ENCODE measurements around the gene METAP2. TPM values are rescaled to one million over a fixed set of nuclear protein-coding genes. Genes with fewer than 3 reads are reported as not detected.

Gene METAP2
- total RNA-seq, 1 experiment from 2014 or later = 112 TPM

DNA sequence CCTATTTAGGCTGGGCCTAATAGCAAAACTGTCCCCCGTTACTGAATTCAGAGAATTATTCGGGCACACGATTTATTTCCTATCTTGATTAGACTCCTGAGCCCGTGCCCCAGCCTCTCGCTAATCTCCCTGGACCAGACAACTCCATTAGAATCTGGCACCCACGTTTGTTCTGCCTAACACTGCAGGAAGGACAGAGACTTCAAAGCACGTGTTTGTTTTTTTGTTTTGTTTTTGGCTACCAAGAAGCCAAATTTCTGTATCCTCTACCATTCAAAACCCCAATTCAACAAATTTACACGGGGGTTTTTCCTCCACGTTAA is 72.5 kb downstream of the METAP2 start (continued):
- TF ChIP-seq ZNF423 (CRISPR knock-in tag; IDR thresholded peaks at IDR 0.05) (no peak), SOX15 (CRISPR knock-in tag; IDR thresholded peaks at IDR 0.05) (no peak), NFATC4 (CRISPR knock-in tag; IDR thresholded peaks at IDR 0.05) (no peak), NR2C2 (CRISPR knock-in tag; IDR thresholded peaks at IDR 0.05) (no peak)

DNA sequence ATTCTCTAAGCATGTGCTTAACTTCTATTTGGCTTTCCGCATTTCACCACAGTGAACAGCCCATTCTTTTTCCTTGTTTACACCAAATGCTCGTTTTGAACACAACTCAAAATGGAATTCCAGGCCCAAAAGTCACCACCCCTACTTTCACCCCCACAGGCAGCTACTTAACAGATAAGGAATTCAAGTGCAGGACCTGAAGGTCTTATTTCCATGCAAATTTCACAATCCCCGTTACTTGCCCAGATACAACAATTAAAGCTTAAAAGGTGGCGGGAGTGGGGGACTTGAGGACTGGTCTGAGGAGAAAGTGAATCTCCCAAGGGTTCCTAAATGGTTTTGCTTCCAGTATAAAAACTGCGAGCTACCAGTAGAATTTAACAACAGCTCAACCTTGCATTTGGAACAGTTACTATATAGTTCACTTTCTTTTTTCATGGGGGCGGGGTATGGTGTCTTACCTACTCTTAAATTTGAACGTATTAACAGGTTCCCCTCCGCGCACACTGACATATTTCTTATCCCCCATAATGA is 73.6 kb downstream of the METAP2 start:
- Mint-ChIP-seq H3K27me3 (ENCODE audit: low read depth) (no peaks in the 10 kb centered on the region), H3K27ac (peak overlapping the region; percentile 91), H3K4me1 (peaks cover 43% of the 10 kb centered on the region), H3K4me3 (peak overlapping the region; percentile 91), H3K36me3 (peaks cover 13% of the 10 kb centered on the region), H3K9me3 (0 out of 2 replicates have a peak, but pooled peaks cover 4% of the 10 kb centered on the region)
- peak; percentile 3; the same call in 1 of the 2 replicates for ATAC-seq
- no peak for DNase-seq (ENCODE audit: low spot score)
- ChIA-PET POLR2A (interaction anchor here (0.7 to 1.8 kb wide), 4 partner anchors 16 to 330 kb away, joined by 3 to 8 read pairs (median 4); partner anchors contain the start of genes FGD6, METAP2 and VEZT), CTCF (interaction anchor here (1.1 to 1.8 kb wide), 3 partner anchors 13 to 32 kb away, joined by 3 to 11 read pairs (median 9); no protein-coding TSS in a partner anchor)
- no peak for TF ChIP-seq SMAD4 (CRISPR knock-in tag; IDR thresholded peaks at IDR 0.05)
- TF ChIP-seq, protein P1, sequence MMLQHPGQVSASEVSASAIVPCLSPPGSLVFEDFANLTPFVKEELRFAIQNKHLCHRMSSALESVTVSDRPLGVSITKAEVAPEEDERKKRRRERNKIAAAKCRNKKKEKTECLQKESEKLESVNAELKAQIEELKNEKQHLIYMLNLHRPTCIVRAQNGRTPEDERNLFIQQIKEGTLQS (CRISPR knock-in tag; conservative IDR thresholded peaks at IDR 0.05) = no peak
- TF ChIP-seq, protein P2, sequence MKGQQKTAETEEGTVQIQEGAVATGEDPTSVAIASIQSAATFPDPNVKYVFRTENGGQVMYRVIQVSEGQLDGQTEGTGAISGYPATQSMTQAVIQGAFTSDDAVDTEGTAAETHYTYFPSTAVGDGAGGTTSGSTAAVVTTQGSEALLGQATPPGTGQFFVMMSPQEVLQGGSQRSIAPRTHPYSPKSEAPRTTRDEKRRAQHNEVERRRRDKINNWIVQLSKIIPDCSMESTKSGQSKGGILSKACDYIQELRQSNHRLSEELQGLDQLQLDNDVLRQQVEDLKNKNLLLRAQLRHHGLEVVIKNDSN (CRISPR knock-in tag; IDR thresholded peaks at IDR 0.05) = no peak
- TF ChIP-seq MXD4 (CRISPR knock-in tag; IDR thresholded peaks at IDR 0.05; ENCODE audit: borderline replicate concordance) = no peak
- no peak for TF ChIP-seq FOXP1 (CRISPR knock-in tag; IDR thresholded peaks at IDR 0.05; ENCODE audit: borderline replicate concordance)
- TF ChIP-seq ESRRA (CRISPR knock-in tag; IDR thresholded peaks at IDR 0.05; ENCODE audit: borderline replicate concordance) = no peak
- no peak for TF ChIP-seq NR2C2 (CRISPR knock-in tag; IDR thresholded peaks at IDR 0.05)
- TF ChIP-seq, protein P3, sequence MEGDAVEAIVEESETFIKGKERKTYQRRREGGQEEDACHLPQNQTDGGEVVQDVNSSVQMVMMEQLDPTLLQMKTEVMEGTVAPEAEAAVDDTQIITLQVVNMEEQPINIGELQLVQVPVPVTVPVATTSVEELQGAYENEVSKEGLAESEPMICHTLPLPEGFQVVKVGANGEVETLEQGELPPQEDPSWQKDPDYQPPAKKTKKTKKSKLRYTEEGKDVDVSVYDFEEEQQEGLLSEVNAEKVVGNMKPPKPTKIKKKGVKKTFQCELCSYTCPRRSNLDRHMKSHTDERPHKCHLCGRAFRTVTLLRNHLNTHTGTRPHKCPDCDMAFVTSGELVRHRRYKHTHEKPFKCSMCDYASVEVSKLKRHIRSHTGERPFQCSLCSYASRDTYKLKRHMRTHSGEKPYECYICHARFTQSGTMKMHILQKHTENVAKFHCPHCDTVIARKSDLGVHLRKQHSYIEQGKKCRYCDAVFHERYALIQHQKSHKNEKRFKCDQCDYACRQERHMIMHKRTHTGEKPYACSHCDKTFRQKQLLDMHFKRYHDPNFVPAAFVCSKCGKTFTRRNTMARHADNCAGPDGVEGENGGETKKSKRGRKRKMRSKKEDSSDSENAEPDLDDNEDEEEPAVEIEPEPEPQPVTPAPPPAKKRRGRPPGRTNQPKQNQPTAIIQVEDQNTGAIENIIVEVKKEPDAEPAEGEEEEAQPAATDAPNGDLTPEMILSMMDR (IDR thresholded peaks at IDR 0.05) = no peak
- TF ChIP-seq CREM (CRISPR knock-in tag; IDR thresholded peaks at IDR 0.05) = no peak
- TF ChIP-seq, protein P4, sequence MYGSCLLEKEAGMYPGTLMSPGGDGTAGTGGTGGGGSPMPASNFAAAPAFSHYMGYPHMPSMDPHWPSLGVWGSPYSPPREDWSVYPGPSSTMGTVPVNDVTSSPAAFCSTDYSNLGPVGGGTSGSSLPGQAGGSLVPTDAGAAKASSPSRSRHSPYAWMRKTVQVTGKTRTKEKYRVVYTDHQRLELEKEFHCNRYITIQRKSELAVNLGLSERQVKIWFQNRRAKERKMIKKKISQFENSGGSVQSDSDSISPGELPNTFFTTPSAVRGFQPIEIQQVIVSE (CRISPR knock-in tag; IDR thresholded peaks at IDR 0.05; ENCODE audit: borderline replicate concordance) = no peak
- no peak for TF ChIP-seq ZNF671 (CRISPR knock-in tag; IDR thresholded peaks at IDR 0.05)
- TF ChIP-seq PRRX2 (CRISPR knock-in tag; IDR thresholded peaks at IDR 0.05) = no peak
- TF ChIP-seq JAZF1 (CRISPR knock-in tag; IDR thresholded peaks at IDR 0.05) = no peak
- TF ChIP-seq, protein P5, sequence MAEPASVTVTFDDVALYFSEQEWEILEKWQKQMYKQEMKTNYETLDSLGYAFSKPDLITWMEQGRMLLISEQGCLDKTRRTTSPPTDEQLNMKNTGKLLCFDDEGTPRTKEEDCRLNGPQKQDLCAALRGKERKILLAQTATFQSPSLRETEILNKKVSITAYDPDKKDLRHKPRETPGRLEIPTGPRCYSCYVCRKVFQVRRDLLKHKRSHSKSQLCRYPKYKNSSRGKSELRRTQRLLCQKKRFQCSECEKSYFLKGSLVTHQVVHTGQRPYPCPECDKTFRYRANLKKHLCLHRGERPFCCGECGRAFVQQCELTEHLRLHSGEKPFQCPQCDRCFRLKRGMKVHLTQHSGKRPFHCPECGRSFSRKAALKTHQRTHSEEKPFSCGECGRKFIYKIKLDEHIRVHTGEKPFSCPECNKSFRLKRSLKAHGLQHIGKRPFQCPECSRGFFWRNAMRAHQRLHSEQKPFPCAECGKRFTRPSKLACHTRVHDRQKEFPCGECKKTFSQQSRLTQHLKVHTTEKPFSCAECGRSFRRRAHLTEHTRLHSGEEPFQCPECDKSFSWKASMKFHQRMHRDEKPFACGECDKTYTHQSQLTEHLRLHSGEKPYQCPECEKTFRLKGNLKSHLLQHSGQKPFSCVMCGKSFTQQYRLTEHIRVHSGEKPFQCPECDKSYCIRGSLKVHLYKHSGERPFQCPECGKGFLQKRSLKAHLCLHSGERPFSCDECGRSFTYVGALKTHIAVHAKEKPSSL (CRISPR knock-in tag; conservative IDR thresholded peaks at IDR 0.05) = no peak
- no peak for TF ChIP-seq SP1 (CRISPR knock-in tag; conservative IDR thresholded peaks at IDR 0.05)

DNA sequence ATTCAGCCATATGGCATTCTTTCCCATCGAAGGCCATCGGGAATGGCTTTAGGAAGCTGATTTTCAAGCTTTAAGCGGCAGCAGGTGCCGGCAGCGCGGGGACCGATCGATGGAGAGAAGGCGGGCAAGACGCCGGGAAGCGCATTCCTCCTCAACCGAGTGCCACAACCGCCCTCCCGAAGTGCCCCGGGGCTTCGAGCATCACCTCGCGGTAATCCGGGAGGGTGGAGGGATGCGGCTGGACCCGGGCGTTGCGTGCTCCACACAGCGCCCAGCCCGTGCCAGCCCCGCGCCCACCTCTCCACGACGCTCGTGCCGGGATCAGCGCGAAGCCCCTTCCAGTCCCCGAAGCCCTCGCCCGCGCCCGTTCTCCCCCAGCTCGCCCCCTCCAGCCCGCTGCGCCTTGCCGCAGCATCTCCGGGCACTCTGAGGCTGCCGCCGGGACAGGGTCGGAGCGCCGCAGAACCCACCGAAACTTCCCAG is 74.1 kb downstream of the METAP2 start:
- H3K4me3 Mint-ChIP-seq = peak overlapping the region; percentile 91
- CTCF ChIA-PET = interaction anchor here (1.1 to 1.8 kb wide), 3 partner anchors 14 to 32 kb away, joined by 3 to 11 read pairs (median 9); no protein-coding TSS in a partner anchor
- peak; percentile 67 for DNase-seq (ENCODE audit: low spot score)
- H3K36me3 Mint-ChIP-seq = peaks cover 13% of the 10 kb centered on the region
- 0 out of 2 replicates have a peak, but pooled peaks cover 4% of the 10 kb centered on the region for H3K9me3 Mint-ChIP-seq
- peak overlapping the region; percentile 91 for H3K27ac Mint-ChIP-seq
- POLR2A ChIA-PET = interaction anchor here (1.0 to 1.8 kb wide), 3 partner anchors 26 to 331 kb away, joined by 3 to 8 read pairs (median 4); partner anchors contain the start of genes FGD6, METAP2 and VEZT
- H3K4me1 Mint-ChIP-seq = peaks cover 48% of the 10 kb centered on the region
- H3K27me3 Mint-ChIP-seq (ENCODE audit: low read depth) = no peaks in the 10 kb centered on the region
- ATAC-seq = peak; percentile 9
- TF ChIP-seq TCF7 (CRISPR knock-in tag; IDR thresholded peaks at IDR 0.05; ENCODE audit: low read depth) = no peak
- TF ChIP-seq, protein P5 (CRISPR knock-in tag; conservative IDR thresholded peaks at IDR 0.05) = no peak
- TF ChIP-seq, protein P6, sequence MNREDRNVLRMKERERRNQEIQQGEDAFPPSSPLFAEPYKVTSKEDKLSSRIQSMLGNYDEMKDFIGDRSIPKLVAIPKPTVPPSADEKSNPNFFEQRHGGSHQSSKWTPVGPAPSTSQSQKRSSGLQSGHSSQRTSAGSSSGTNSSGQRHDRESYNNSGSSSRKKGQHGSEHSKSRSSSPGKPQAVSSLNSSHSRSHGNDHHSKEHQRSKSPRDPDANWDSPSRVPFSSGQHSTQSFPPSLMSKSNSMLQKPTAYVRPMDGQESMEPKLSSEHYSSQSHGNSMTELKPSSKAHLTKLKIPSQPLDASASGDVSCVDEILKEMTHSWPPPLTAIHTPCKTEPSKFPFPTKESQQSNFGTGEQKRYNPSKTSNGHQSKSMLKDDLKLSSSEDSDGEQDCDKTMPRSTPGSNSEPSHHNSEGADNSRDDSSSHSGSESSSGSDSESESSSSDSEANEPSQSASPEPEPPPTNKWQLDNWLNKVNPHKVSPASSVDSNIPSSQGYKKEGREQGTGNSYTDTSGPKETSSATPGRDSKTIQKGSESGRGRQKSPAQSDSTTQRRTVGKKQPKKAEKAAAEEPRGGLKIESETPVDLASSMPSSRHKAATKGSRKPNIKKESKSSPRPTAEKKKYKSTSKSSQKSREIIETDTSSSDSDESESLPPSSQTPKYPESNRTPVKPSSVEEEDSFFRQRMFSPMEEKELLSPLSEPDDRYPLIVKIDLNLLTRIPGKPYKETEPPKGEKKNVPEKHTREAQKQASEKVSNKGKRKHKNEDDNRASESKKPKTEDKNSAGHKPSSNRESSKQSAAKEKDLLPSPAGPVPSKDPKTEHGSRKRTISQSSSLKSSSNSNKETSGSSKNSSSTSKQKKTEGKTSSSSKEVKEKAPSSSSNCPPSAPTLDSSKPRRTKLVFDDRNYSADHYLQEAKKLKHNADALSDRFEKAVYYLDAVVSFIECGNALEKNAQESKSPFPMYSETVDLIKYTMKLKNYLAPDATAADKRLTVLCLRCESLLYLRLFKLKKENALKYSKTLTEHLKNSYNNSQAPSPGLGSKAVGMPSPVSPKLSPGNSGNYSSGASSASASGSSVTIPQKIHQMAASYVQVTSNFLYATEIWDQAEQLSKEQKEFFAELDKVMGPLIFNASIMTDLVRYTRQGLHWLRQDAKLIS (CRISPR knock-in tag; IDR thresholded peaks at IDR 0.05; ENCODE audit: borderline replicate concordance) = no peak
- no peak for TF ChIP-seq NR2C2 (CRISPR knock-in tag; IDR thresholded peaks at IDR 0.05)
- no peak for TF ChIP-seq IRF2 (CRISPR knock-in tag; IDR thresholded peaks at IDR 0.05; ENCODE audit: borderline replicate concordance, low read depth)

Measured in WTC11 (cell line).